OCI-LY7 (cell line): ENCODE results near the gene PRMT1. TPM values are rescaled to one million over a fixed set of nuclear protein-coding genes. Genes with fewer than 3 reads are reported as not detected.

Experiments
- BruUV-seq: library from RNA; stranded (reverse); fragments of 400-500 nt; replicated peaks from 2 replicates; lab custom pipeline; 2021; lab: Mats Ljungman, UMichigan
- CTCF ChIA-PET: fragments of 300-600 bp; sonication (Branson Sonifier 250); formaldehyde crosslinking; loops from one replicate; lab custom pipeline; 2022; ENCODE audit warnings: antibody characterized with exemption; ENCODE audit not compliant: unreplicated experiment; lab: Charles Lee
- POLR2A ChIA-PET: fragments of 300-600 bp; sonication (Branson Sonifier 250); formaldehyde crosslinking; loops from one replicate; lab custom pipeline; 2022; ENCODE audit warnings: antibody characterized with exemption; lab: Charles Lee
- DNase-seq: peaks from one replicate; pipeline ENCODE4 v3.0.0-alpha.2; 2015; ENCODE audit warnings: low spot score
- H2AFZ ChIP-seq: fragments of 200-600 bp; sonication (generic), shearing (Covaris generic); 2 replicates; pipeline ENCODE4 v1.6.1; 2014; ENCODE audit warnings: mild to moderate bottlenecking, antibody characterized with exemption, low read length, moderate library complexity
- H3K27ac ChIP-seq: fragments of 200-600 bp; sonication (generic); 2 replicates; pipeline ENCODE4 v1.5.1; 2014; ENCODE audit warnings: mixed run types, low read depth, mild to moderate bottlenecking, moderate library complexity, low read length, inconsistent platforms; ENCODE audit not compliant: poor library complexity, severe bottlenecking
- H3K36me3 ChIP-seq: fragments of 200-600 bp; sonication (generic); 2 replicates; pipeline ENCODE4 v1.6.1; 2014; ENCODE audit warnings: mild to moderate bottlenecking, antibody characterized with exemption, low read length, moderate library complexity, mixed read lengths; ENCODE audit not compliant: insufficient read depth
- H3K4me1 ChIP-seq: fragments of 200-600 bp; sonication (generic); 2 replicates; pipeline ENCODE4 v1.5.1; 2014; ENCODE audit warnings: mild to moderate bottlenecking, low read length; ENCODE audit not compliant: insufficient read depth, poor library complexity, severe bottlenecking
- H3K4me2 ChIP-seq: fragments of 200-600 bp; sonication (generic); 2 replicates; pipeline ENCODE4 v1.6.1; 2014; ENCODE audit warnings: mild to moderate bottlenecking, low read length
- H3K4me3 ChIP-seq: fragments of 200-600 bp; sonication (generic); 2 replicates; pipeline ENCODE4 v1.5.1; 2014; ENCODE audit warnings: mild to moderate bottlenecking, low read depth, low read length; ENCODE audit not compliant: poor library complexity, severe bottlenecking
- H3K79me2 ChIP-seq: fragments of 200-600 bp; sonication (generic); 2 replicates; pipeline ENCODE4 v1.6.1; 2016; ENCODE audit warnings: low read depth, mild to moderate bottlenecking, low read length, moderate library complexity, mixed read lengths; ENCODE audit not compliant: insufficient read depth
- H3K9me2 ChIP-seq: fragments of 200-600 bp; sonication (generic); 2 replicates; pipeline ENCODE4 v1.6.1; 2016; ENCODE audit warnings: mild to moderate bottlenecking, low read length, mixed read lengths; ENCODE audit not compliant: insufficient read depth
- H3K9me3 ChIP-seq: fragments of 200-600 bp; sonication (generic); 2 replicates; pipeline ENCODE4 v1.6.1; 2014; ENCODE audit warnings: mild to moderate bottlenecking, mixed run types, low read length, mixed read lengths
- H4K20me1 ChIP-seq: fragments of 200-600 bp; sonication (generic); 2 replicates; pipeline ENCODE4 v1.6.1; 2014; ENCODE audit warnings: mild to moderate bottlenecking, antibody characterized with exemption, low read length, moderate library complexity, mixed read lengths; ENCODE audit not compliant: insufficient read depth
- EZH2phosphoT487 ChIP-seq: fragments of 200-600 bp; sonication (generic); IDR thresholded peaks from 2 replicates; pipeline ENCODE4 v1.6.1; 2018; ENCODE audit warnings: low read depth, borderline replicate concordance, mild to moderate bottlenecking, mixed run types, antibody characterized with exemption, low read length, moderate library complexity, mixed read lengths
- intact Hi-C: fragments of 100-400 bp; cut with micrococcal nuclease; formaldehyde crosslinking; loops from one replicate; pipeline ENCODE4 v1.10.0; 2022; ENCODE audit not compliant: unreplicated experiment
- total RNA-seq, 2 experiments: library from RNA; depleted of rRNA in 1 of 2; stranded (reverse); fragments of >200 nt in 1 of 2; shearing (Covaris generic) in 1 of 2; gene quantifications; 2 replicates each; pipeline ENCODE4 v1.2.3, GENCODE V29; 2014 to 2022
- TF ChIP-seq, protein P1 (sequence below): fragments of 200-600 bp; sonication (generic); conservative IDR thresholded peaks from 2 replicates; pipeline ENCODE4 v1.5.1; 2014; ENCODE audit warnings: mild to moderate bottlenecking, antibody characterized with exemption, low read length, moderate library complexity, mixed read lengths

PRMT1 gene
- total RNA-seq, 2 experiments from 2014 or later: 266 to 403 TPM

DNA sequence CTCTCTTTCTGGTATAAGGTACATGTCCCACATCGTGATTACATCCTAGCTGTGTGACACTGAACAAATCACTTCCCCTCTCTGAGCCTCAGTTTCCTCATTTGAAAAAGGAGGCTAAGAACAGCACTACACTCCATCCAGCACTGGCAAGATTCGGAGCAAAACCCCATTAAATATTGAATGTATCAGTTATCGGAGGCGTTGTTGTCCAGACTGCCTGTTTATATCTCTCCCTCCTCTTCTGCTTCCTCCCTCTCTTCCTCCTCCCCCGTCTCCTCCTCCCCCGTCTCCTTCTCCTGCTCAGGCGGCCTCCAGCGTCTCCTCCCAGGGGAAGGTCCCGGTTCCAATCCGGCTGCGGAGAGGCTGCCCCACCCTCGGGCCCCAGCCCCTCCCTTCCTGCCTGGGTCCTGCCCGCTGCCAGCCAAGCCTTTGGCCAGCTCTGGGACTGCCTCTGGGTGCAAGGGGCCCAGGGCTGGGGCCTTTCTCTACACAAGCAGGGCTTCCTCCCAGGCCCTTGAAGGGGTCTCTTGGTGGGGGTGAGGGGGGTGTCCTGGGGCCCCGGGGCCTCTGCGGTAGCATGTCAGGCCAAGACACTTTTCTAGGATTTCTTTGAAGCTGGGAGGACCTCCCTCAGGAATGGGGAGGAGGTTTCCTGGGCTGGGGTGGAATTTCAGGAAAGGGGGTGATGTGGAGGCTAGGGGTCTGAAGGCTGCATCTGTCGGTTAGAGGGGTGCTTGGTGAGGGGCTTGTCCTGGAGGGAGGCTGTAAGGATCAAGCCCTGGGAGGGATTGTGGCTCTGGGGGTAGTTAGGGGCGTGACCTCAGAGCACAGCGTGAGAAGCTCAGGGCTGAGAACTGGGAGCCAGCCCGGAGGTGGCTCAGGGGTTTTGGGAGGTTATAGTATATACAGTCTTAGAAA is 39.0 kb upstream of the PRMT1 start:
- Histone ChIP-seq H3K4me2 (no peak overlapping the region), H3K79me2 (peaks cover 14% of the 10 kb centered on the region), H3K4me3 (no peak overlapping the region), H2AFZ (no peak overlapping the region), H3K9me3 (no peaks in the 10 kb centered on the region), H3K9me2 (no peaks in the 10 kb centered on the region), H4K20me1 (no peaks in the 10 kb centered on the region; the same call in 1 of the 2 replicates), H3K36me3 (no peaks in the 10 kb centered on the region), H3K27ac (no peak overlapping the region), H3K4me1 (peaks cover 12% of the 10 kb centered on the region)
- CTCF ChIA-PET: no interaction called here
- no TSS peak for BruUV-seq
- TF ChIP-seq, protein P1, sequence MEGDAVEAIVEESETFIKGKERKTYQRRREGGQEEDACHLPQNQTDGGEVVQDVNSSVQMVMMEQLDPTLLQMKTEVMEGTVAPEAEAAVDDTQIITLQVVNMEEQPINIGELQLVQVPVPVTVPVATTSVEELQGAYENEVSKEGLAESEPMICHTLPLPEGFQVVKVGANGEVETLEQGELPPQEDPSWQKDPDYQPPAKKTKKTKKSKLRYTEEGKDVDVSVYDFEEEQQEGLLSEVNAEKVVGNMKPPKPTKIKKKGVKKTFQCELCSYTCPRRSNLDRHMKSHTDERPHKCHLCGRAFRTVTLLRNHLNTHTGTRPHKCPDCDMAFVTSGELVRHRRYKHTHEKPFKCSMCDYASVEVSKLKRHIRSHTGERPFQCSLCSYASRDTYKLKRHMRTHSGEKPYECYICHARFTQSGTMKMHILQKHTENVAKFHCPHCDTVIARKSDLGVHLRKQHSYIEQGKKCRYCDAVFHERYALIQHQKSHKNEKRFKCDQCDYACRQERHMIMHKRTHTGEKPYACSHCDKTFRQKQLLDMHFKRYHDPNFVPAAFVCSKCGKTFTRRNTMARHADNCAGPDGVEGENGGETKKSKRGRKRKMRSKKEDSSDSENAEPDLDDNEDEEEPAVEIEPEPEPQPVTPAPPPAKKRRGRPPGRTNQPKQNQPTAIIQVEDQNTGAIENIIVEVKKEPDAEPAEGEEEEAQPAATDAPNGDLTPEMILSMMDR: no peak
- TF ChIP-seq EZH2phosphoT487: no peak
- no peak for DNase-seq
- intact Hi-C loops: no loop called here
- POLR2A ChIA-PET: interaction anchor here (0.6 kb wide), 1 partner anchor 29 kb away, joined by 3 read pairs; no protein-coding TSS in a partner anchor

DNA sequence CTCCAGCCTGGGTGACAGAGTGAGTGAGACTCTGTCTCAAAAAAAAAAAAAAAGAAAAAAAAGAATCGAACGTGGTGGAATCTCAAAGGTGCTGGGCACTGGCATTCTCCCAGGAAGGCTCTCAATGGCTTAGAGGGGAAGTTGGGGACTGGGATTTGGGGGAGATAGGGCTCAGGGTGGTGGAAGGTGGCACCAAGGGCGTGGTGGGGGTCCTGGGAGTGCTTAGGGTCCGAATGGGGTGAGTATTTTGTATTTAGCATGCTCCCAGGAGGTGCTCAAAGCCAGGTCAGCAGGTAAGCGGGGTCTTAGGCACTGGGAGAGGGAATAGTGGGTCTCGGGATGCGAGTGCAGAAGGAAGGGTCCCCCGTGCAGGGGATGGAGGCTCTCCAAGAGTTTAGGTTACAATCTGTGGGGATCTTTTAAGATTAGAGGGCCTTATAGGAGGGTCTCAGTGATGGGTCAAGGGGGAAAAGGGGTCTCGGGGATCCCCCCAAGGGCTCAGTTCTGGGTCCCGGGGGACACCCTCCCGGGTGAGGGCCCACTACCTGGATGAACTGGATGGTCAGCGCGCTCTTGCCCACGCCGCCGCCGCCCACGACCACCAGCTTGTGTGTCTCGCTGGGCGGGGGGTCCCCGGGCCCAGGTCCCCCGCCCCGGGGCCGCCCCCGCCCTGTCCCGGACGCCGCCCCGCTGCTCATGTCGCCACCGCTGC is 37.5 kb upstream of the PRMT1 start:
- Histone ChIP-seq H3K27ac (no peak overlapping the region), H3K9me3 (no peaks in the 10 kb centered on the region), H3K4me3 (peak overlapping the region; percentile 68), H3K9me2 (no peaks in the 10 kb centered on the region), H4K20me1 (no peaks in the 10 kb centered on the region; the same call in 1 of the 2 replicates), H3K36me3 (no peaks in the 10 kb centered on the region), H2AFZ (peak overlapping the region; percentile 46; the same call in 1 of the 2 replicates), H3K4me2 (peak overlapping the region; percentile 90), H3K79me2 (peaks cover 28% of the 10 kb centered on the region), H3K4me1 (peaks cover 21% of the 10 kb centered on the region)
- no peak for DNase-seq
- no TSS peak for BruUV-seq
- no peak for TF ChIP-seq EZH2phosphoT487
- TF ChIP-seq, protein P1: no peak
- POLR2A ChIA-PET: interaction anchor here (0.8 to 1.6 kb wide), 7 partner anchors 22 to 145 kb away, joined by 3 to 18 read pairs (median 4); partner anchors contain the start of genes CPT1C and PRR12
- intact Hi-C loops: loop anchor here (1.0 to 2.0 kb wide), 2 partner anchors 37 to 49 kb away; partner anchors contain the start of gene PRR12
- CTCF ChIA-PET: interaction anchor here (0.5 to 1.7 kb wide), 3 partner anchors 37 to 289 kb away, joined by 4 to 5 read pairs (median 5); no protein-coding TSS in a partner anchor
